Fibroblast of pulmonary artery (primary cell): Measurements from ENCODE around the gene RPRD2.

ENCODE experiments used
- DNase-seq: peaks from one replicate; pipeline ENCODE4 v3.0.0-alpha.2; 2010; ENCODE audit warnings: low read depth
- H3K4me3 ChIP-seq: replicated peaks from 2 replicates; pipeline ENCODE4 v1.5.1; 2011; ENCODE audit warnings: low read depth, mild to moderate bottlenecking, control low read depth, low read length, moderate library complexity
- TF ChIP-seq, protein P1 (sequence below): IDR thresholded peaks from 2 replicates; pipeline ENCODE4 v1.5.1; 2011; ENCODE audit warnings: mild to moderate bottlenecking, control low read depth, low read length, inconsistent platforms; ENCODE audit errors: missing control alignments

RPRD2 gene

DNA sequence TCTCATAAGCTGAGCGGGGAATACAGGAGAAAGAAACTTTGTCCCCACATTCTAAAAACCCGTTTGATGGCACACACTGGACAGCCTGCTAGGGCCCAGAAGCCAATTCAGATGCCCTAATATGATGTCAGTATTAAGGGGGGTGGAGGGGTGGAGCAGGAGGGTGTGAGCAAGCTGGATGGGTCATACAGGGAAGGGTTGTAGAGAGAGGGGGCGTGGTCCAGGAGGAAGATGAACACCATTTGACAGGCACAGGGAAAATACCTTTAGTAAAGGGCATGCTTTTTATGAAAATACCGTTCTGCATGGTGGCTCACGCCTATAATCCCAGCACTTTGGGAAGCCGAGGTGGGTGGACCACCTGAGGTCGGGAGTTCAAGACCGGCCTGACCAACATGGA lies 129.2 kb downstream of the RPRD2 start:
- TF ChIP-seq, protein P1, sequence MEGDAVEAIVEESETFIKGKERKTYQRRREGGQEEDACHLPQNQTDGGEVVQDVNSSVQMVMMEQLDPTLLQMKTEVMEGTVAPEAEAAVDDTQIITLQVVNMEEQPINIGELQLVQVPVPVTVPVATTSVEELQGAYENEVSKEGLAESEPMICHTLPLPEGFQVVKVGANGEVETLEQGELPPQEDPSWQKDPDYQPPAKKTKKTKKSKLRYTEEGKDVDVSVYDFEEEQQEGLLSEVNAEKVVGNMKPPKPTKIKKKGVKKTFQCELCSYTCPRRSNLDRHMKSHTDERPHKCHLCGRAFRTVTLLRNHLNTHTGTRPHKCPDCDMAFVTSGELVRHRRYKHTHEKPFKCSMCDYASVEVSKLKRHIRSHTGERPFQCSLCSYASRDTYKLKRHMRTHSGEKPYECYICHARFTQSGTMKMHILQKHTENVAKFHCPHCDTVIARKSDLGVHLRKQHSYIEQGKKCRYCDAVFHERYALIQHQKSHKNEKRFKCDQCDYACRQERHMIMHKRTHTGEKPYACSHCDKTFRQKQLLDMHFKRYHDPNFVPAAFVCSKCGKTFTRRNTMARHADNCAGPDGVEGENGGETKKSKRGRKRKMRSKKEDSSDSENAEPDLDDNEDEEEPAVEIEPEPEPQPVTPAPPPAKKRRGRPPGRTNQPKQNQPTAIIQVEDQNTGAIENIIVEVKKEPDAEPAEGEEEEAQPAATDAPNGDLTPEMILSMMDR: no peak
- no peak overlapping the region for H3K4me3 ChIP-seq
- DNase-seq: no peak

- DNase-seq: no peak
- TF ChIP-seq, protein P1: no peak
- no peak overlapping the region for H3K4me3 ChIP-seq
Measured at GRCh38 chr1:150498342-150498741, 134.4 kb downstream of the RPRD2 start.

- H3K4me3 ChIP-seq: no peak overlapping the region
- TF ChIP-seq, protein P1: no peak
Measured at GRCh38 chr1:150505431-150505830, 141.5 kb downstream of the RPRD2 start.

GRCh38 chr1:150507912-150508864 lies 144.2 kb downstream of the RPRD2 start, which contains the start of gene ECM1:
TSS of gene ECM1 (plus strand) at chr1:150508109. CDS start at chr1:150508210, 101 bp downstream.
- TF ChIP-seq, protein P1: no peak
- peak; percentile 83 for DNase-seq
- peak within 1 kb of the TSS; percentile 46 for H3K4me3 ChIP-seq

More at GRCh38 chr1:150505431-150505830, 141.5 kb downstream of the RPRD2 start:
- DNase-seq: no peak

DNA sequence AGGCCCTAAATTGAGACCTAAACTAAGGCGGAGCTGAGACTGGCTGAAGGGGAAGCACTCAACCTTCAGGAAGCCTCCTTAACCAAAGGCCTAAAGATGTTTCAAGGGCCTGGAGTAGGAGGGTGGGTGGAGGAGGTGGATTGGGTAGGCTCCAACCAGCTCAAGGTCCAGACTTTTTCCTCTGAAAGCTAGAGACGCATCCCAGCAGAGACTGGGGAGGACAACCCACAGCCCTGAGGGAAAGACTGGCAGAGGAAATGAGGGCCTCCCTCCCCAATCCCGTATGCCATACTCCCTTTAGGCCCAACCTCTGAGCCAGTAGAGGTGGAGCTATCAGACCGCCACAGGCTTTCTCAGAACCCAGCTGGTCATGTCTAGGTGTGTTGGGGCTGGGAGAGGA lies 145.0 kb downstream of the RPRD2 start:
- H3K4me3 ChIP-seq: no peak overlapping the region

GRCh38 chr1:150511551-150511950 lies 147.6 kb downstream of the RPRD2 start:
- no peak overlapping the region for H3K4me3 ChIP-seq
- no peak for DNase-seq
- TF ChIP-seq, protein P1: no peak

More for the DNA sequence above, 145.0 kb downstream of the RPRD2 start:
- TF ChIP-seq, protein P1: no peak
- DNase-seq: no peak
